GM12865 (cell line): ENCODE measurements around the gene NEUROD6.
A peak's percentile ranks its signal among the peaks of the same experiment; 100 is the strongest.

Source experiments
- DNase-seq: peaks from one replicate; pipeline ENCODE4 v3.0.0; 2010; ENCODE audit warnings: low read depth
- H3K4me3 ChIP-seq: 2 replicates; pipeline ENCODE4 v1.5.1; 2011; ENCODE audit warnings: mild to moderate bottlenecking, low read depth, low read length, control low read depth
- TF ChIP-seq, protein P1 (sequence below): IDR thresholded peaks from 2 replicates; pipeline ENCODE4 v1.5.1; 2011; ENCODE audit warnings: low read length, control low read depth, low read depth, inconsistent platforms; ENCODE audit not compliant: insufficient read depth; ENCODE audit errors: missing control alignments

NEUROD6 gene

DNA sequence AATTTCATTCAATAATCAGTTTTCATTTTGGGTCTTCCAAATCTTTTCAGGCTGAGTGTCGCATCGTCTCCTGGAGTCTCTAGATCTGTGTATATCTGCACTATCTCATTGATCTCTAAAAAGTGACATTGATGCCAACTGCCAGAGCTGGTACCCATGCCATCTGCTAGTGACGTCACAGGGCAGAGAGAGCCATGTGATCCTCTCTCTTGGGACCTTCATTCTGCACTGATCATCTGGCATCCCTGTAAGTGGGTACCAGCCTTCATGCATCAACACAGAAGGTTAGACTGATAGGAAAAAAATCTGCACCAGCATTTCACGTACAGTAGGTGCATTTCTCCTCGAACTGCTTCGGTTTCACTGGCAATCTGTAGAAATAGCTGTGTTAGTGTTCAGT is at the start of gene NEUROD6:
TSS of gene NEUROD6 (minus strand) at position 124 of the 400 bp plus-strand sequence. CDS start 1,458 bp downstream, outside the sequence.
- no peak for DNase-seq
- no peak within 1 kb of the TSS for H3K4me3 ChIP-seq
- TF ChIP-seq, protein P1, sequence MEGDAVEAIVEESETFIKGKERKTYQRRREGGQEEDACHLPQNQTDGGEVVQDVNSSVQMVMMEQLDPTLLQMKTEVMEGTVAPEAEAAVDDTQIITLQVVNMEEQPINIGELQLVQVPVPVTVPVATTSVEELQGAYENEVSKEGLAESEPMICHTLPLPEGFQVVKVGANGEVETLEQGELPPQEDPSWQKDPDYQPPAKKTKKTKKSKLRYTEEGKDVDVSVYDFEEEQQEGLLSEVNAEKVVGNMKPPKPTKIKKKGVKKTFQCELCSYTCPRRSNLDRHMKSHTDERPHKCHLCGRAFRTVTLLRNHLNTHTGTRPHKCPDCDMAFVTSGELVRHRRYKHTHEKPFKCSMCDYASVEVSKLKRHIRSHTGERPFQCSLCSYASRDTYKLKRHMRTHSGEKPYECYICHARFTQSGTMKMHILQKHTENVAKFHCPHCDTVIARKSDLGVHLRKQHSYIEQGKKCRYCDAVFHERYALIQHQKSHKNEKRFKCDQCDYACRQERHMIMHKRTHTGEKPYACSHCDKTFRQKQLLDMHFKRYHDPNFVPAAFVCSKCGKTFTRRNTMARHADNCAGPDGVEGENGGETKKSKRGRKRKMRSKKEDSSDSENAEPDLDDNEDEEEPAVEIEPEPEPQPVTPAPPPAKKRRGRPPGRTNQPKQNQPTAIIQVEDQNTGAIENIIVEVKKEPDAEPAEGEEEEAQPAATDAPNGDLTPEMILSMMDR: no peak

DNA sequence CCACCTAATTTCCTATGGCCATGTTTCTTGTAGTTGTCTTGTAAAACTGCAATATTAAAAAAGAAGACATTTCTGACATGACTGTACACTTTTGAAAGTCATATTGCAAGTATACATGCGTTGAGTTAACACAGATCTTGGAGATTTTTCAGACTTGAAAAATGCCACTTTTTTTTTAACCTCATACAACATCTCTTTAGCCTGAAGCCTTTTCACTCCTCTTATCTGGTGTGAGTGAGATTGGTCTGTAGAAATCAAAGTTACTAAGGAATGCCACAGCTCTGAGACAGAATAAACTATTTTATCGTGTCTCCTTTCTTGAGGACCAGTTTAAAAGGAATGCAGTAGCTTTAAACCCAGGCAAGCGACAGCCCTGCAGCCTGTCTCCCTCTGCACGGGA is 43.9 kb upstream of the NEUROD6 start:
- no peak for DNase-seq
- TF ChIP-seq, protein P1: no peak
- H3K4me3 ChIP-seq: no peak overlapping the region

DNA sequence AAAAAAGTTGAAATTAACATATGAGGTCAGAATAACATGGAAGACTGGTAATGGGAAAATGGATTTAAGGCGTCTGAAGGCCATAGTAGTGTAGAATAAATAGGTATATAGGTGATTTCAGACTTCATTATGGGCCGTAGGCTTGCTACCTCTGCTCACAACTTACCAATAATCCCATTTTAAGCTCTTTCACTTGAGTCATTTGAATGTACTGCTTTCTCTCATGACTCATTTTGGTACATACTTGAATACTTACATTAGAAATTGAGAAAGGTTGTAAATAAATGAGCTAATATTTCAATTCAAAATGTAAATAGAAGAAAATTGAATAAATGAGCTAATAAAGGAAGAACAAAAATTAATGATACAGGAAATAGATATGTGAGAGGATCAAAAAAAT is 42.2 kb upstream of the NEUROD6 start:
- TF ChIP-seq, protein P1: no peak
- DNase-seq: no peak
- no peak overlapping the region for H3K4me3 ChIP-seq

DNA sequence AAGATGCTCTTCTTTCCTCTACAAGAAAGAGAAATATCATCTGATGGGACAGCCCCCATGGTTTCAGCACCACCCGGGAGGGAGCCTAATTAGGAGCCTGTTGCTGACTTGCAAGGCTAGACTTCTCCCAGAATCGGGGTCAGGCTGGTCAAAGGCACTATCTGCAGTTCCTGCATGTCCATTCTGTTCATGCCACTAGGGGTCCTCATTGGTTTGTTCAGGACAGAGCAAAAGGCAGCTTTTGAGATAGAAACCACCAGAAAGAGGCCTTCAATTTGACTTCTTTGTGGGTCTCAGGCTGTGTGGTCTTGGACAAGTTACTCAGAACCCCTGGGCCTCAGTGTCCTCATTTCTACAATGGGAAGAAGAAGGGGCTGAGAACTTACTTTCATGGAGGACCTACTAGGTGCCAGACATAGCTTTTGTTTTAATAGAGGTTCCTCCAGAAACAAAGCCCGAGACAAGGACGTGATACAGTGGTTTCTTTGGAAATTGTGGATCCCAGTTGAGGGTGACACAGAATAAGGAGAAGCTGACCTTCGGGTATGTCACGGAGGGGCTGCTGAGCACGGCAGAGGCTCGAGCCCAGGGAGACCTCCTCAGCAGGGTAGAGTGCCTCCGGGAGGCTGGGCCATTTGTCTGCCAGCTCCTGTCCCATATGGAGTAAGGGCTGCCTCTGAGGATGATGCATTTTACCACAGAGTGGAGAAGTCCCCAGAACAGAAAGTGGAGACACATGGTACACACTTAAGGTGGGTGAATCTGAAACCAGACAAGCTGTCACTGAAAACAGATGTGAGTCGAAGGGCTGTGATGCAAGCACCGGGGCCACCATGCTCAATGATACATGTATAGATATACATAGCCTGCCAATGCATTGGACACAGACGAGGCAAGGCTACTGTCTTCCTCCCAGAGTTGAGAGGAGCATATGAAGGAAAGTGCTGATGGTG is 33.1 kb upstream of the NEUROD6 start:
- TF ChIP-seq, protein P1: peak; percentile 72

DNA sequence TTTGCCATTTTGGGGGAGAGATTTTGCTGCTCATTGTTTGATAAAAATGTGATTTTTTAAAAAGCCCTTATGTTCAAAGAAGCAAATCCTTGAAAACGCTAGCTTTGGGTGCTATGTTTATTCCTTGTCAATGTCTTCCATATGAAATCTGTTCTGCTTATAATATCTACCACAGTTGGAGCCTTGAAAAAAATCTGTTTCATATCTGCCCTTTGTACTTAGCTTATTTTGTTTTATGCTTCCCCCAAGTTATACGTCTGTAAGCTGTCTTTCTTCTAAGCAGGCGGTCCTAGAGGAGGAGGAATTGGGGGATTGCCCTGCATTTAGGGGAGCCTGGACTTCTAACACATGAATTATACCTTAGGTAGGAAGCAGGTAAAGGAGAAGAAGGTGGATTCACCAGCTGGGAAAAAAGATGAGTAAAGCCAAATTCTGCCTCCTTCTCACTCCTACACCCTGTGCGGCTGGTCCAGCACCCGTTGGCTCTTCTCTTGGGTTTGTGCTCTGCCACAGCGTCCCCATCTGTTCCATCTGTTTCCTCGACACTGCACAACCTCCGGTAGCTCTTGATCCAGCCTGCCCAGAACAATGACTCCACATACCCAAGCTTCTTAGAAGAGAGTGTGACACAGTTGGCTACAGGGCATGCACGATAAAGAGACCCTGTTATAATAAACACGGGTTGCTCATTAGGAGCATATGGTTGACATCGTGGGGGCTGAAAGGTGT is 31.9 kb upstream of the NEUROD6 start:
- TF ChIP-seq, protein P1: no peak
- no peak overlapping the region for H3K4me3 ChIP-seq
- DNase-seq: no peak

More for the DNA sequence above, 33.1 kb upstream of the NEUROD6 start:
- peak; percentile 67 for DNase-seq
- no peak overlapping the region for H3K4me3 ChIP-seq

DNA sequence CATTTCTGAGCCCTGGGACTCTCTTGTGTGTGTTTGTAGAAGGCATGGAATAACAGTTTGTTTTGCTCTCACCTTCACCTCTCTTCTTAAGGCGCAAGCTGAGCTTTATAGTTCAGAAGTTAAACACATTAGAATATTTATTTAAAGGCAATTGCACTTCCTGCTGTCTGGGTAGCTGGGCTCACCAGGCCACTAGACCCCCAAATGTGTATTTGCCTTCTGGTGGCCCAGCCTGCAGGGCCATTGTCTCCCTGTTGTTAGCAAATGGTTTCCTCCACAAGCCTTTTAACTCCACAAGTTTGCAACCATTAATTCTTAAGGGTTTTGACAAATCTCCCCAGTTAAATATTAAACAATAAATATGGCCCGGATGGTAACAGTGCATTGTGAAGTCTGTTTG is 31.1 kb upstream of the NEUROD6 start:
- no peak overlapping the region for H3K4me3 ChIP-seq
- DNase-seq: no peak
- TF ChIP-seq, protein P1: no peak
